ENCODE results near the gene TNRC18. TPM values are rescaled to one million over a fixed set of nuclear protein-coding genes. Genes with fewer than 3 reads are reported as not detected.

The TNRC18 gene
- total and polyA plus RNA-seq, 2 of the 8 experiments (the other 6 are each of a cell fraction or from before 2014, with no cell fraction given): 1.7 to 8.6 TPM

DNA sequence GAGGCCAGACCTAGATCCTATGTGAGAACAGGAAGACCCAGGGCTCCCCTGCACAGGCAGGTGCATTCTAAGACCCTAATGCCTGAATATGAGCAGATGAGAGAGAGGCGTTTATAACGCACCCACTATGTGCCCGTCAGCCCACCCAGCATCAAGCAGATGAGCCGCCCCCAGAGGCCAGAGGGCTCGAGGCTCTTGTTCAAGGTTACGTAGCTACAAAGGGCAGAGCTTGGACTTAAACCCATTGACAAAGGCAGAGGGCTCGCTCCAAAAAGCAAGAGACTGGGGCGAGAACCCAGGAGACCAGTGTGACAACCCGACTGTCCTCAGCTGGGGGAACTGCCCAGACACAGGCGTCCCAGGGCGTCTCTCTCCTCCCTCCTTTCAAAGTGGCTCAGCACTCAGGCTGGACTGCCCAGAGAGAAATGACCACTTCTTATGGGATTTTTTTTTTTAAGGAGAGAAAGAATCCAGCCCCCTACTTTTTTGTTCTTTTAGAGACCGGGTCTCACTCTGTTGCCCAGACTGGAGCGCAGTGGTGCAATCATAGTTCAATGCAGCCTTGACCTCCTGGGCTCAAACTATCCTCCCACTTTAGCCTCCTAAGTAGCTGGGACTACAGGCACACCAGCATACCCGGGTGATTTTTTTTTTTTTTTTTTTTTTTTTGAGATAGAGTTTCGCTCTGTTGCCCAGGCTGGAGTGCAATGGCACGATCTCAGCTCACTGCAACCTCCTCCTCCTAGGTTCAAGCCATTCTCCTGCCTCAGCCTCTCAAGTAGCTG, 40.1 kb downstream of the TNRC18 start:
- Histone ChIP-seq H3K14ac (ENCODE audit: insufficient read length) (no peak overlapping the region), H2BK15ac (ENCODE audit: low read length) (peak overlapping the region; percentile 19; the same call in 1 of the 2 replicates), H3K27me3 (replicated peaks in 1 of 4; ENCODE audit: control insufficient read depth in 3 of 4, extremely low read depth in 1 of 4, insufficient read depth in 3 of 4, low read length in 3 of 4) (no peaks in the 10 kb centered on the region; a peak in 1 of 7 replicates), H4K8ac (ENCODE audit: extremely low read depth, insufficient read depth, low read length) (no peak overlapping the region), H2BK12ac (ENCODE audit: low read depth, low read length) (no peak overlapping the region), H3K4me1 (replicated peaks in 1 of 4; ENCODE audit: control insufficient read depth in 3 of 4, insufficient read depth in 4 of 4, low read length in 3 of 4) (peaks cover 0 to 12% (median 7%) of the 10 kb centered on the region in 4 experiments; a peak in 6 of 7 replicates), H3K4ac (replicated peaks; ENCODE audit: insufficient read length, low read depth, low read length) (no peak overlapping the region), H2BK20ac (ENCODE audit: low read length) (no peak overlapping the region), H3K79me1 (ENCODE audit: low read depth, low read length) (peaks cover 3% of the 10 kb centered on the region; the same call in 1 of the 2 replicates), H3K27ac (ENCODE audit: low read depth, low read length) (no peak overlapping the region), H4K20me1 (replicated peaks in 1 of 2; ENCODE audit: control insufficient read depth in 1 of 2, insufficient read depth in 2 of 2, low read length in 2 of 2) (peaks cover 2 to 5% of the 10 kb centered on the region in 2 experiments), H3K18ac (ENCODE audit: extremely low read depth, low read length) (no peak overlapping the region), H2BK5ac (ENCODE audit: low read depth, low read length) (no peak overlapping the region), H4K5ac (ENCODE audit: insufficient read length, low read depth, low read length) (no peak overlapping the region), H3K79me2 (ENCODE audit: control insufficient read depth in 1 of 2, insufficient read depth in 2 of 2, low read length in 2 of 2) (no peaks in the 10 kb centered on the region), H3K4me3 (ENCODE audit: extremely low read depth in 1 of 4, insufficient read depth in 2 of 4, low read depth in 3 of 4, low read length in 4 of 4) (no peak overlapping the region), H2AFZ (ENCODE audit: low read length) (no peak overlapping the region), H3K36me3 (ENCODE audit: control insufficient read depth in 2 of 4, insufficient read depth in 4 of 4, low read length in 3 of 4) (no peaks in the 10 kb centered on the region), H2AK5ac (ENCODE audit: low read depth, low read length) (no peak overlapping the region), H3K23ac (ENCODE audit: insufficient read length) (no peak overlapping the region), H3K9me3 (ENCODE audit: insufficient read depth in 2 of 2, low read depth in 1 of 2, low read length in 1 of 2) (no peaks in the 10 kb centered on the region), H3K23me2 (ENCODE audit: low read depth, low read length) (no peaks in the 10 kb centered on the region), H2BK120ac (replicated peaks; ENCODE audit: low read depth, low read length) (no peak overlapping the region), H3K9ac (replicated peaks in 1 of 4; ENCODE audit: extremely low read depth in 1 of 4, low read depth in 3 of 4, low read length in 3 of 4) (no peak overlapping the region), H3K56ac (replicated peaks; ENCODE audit: insufficient read length, low read depth, low read length) (no peak overlapping the region), H3K4me2 (ENCODE audit: insufficient read depth in 1 of 2, low read depth in 2 of 2, low read length in 2 of 2) (no peak overlapping the region), H4K91ac (replicated peaks; ENCODE audit: insufficient read length, low read length) (no peak overlapping the region)
- DNase-seq (ENCODE audit: low read depth in 1 of 2, low spot score in 2 of 2) (no peak), FAIRE-seq (no peak)
- ChIA-PET CTCF (ENCODE audit: partially characterized antibody) (interaction anchor here (0.6 to 5.0 kb wide), 12 partner anchors 17 to 113 kb away, joined by 3 to 36 read pairs (median 3); no protein-coding TSS in a partner anchor), POLR2A (ENCODE audit: partially characterized antibody) (interaction anchor here (0.8 to 1.4 kb wide), 4 partner anchors 10 to 19 kb away, joined by 3 read pairs; no protein-coding TSS in a partner anchor)
- WGBS, 2 experiments (ENCODE audit: extremely low coverage in 1 of 2, insufficient coverage in 1 of 2, insufficient read length in 1 of 2, insufficient replicate concordance in 2 of 2, low coverage in 1 of 2, low lambda C conversion rate in 2 of 2, missing lambda C conversion rate in 1 of 2): 86% methylated on average over 13 of the region's 16 CpGs; no CpG with 5 or more reads in 1 of the 2 experiments
- TF ChIP-seq POLR2AphosphoS5 (IDR thresholded peaks at IDR 0.05; ENCODE audit: low read depth, low read length) (no peak), NANOG (IDR thresholded peaks at IDR 0.05; ENCODE audit: insufficient read depth, low read depth, low read length, poor library complexity, severe bottlenecking) (no peak), GABPA (IDR thresholded peaks at IDR 0.05; ENCODE audit: borderline replicate concordance, insufficient read depth, low read length) (no peak), FOSL1 (IDR thresholded peaks at IDR 0.05; ENCODE audit: insufficient read depth, low read depth, low read length) (no peak), BCL11A (IDR thresholded peaks at IDR 0.05; ENCODE audit: low read depth in 2 of 2, low read length in 2 of 2) (no peak), TCF12 (IDR thresholded peaks at IDR 0.05; ENCODE audit: low read depth, low read length) (no peak), GTF2F1 (IDR thresholded peaks at IDR 0.05; ENCODE audit: borderline replicate concordance, low read depth, low read length) (no peak), BACH1 (IDR thresholded peaks at IDR 0.05; ENCODE audit: low read length) (no peak), JUN (IDR thresholded peaks at IDR 0.05; ENCODE audit: low read depth, low read length) (no peak), EP300 (IDR thresholded peaks at IDR 0.05; ENCODE audit: borderline replicate concordance in 1 of 2, low read depth in 2 of 2, low read length in 2 of 2) (no peak), CREB1 (IDR thresholded peaks at IDR 0.05) (no peak)
- TF ChIP-seq, protein P1, sequence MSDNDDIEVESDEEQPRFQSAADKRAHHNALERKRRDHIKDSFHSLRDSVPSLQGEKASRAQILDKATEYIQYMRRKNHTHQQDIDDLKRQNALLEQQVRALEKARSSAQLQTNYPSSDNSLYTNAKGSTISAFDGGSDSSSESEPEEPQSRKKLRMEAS (IDR thresholded peaks at IDR 0.05): no peak
